Measurements from ENCODE around the gene AKNAD1.

DNA sequence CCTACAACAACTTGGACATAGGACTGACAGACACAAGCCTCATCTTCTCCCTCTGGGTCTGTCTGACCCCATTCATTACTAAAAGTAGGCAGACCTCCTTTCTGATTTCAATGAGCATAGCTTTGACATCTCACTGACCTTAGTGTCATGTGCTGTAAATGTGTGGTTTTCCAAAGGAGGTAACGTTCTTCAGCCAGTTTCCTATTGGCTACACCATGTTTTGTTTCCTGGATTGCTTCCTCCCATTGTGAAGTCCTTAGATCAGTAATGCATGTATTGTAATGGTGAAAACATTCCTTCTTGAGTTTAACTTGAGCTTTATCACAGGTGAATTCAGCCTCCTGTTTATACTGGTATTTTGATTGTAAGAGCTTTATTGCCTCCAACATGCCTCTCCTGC is 89.8 kb downstream of the AKNAD1 start:
- no peak for TF ChIP-seq POLR2A (IDR thresholded peaks at IDR 0.05)
- TF ChIP-seq, protein P1, sequence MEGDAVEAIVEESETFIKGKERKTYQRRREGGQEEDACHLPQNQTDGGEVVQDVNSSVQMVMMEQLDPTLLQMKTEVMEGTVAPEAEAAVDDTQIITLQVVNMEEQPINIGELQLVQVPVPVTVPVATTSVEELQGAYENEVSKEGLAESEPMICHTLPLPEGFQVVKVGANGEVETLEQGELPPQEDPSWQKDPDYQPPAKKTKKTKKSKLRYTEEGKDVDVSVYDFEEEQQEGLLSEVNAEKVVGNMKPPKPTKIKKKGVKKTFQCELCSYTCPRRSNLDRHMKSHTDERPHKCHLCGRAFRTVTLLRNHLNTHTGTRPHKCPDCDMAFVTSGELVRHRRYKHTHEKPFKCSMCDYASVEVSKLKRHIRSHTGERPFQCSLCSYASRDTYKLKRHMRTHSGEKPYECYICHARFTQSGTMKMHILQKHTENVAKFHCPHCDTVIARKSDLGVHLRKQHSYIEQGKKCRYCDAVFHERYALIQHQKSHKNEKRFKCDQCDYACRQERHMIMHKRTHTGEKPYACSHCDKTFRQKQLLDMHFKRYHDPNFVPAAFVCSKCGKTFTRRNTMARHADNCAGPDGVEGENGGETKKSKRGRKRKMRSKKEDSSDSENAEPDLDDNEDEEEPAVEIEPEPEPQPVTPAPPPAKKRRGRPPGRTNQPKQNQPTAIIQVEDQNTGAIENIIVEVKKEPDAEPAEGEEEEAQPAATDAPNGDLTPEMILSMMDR (IDR thresholded peaks at IDR 0.05) = no peak
